Measurements from ENCODE around the gene MUSTN1. TPM values are rescaled to one million over a fixed set of nuclear protein-coding genes. Genes with fewer than 3 reads are reported as not detected.

The MUSTN1 gene
- total and polyA plus RNA-seq, 2 experiments from 2014 or later: 1.2 to 1.4 TPM

DNA sequence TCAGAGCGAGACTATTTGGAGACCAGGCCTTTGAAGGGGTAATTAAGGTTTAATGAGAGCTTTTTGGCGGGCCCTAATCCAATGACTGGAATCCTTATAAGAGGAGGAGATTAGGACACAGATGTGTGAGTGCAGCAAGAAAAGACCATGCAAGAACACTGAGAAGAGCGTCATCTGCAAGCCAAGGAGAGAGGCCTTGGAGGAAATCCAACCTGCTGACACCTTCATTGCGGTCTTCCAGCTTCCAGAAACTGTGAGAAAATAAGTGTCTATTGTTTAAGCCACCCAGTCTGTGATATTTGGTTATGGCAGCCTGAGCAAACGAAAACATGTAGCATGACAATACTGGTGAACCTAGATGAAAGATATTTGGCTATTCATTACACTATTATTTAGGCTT, 23.0 kb upstream of the MUSTN1 start:
- ATAC-seq (no peak), DNase-seq (ENCODE audit: low spot score) (no peak)
- no peaks in the 10 kb centered on the region for H3K79me2 ChIP-seq (replicated peaks; ENCODE audit: insufficient read depth)
- no peaks in the 10 kb centered on the region for H3K9me3 Mint-ChIP-seq
- no peaks in the 10 kb centered on the region; the same call in 2 of the 3 replicates for H3K4me1 Mint-ChIP-seq
- H3F3A ChIP-seq (replicated peaks; ENCODE audit: low read depth): no peaks in the 10 kb centered on the region
- H3K4me2 ChIP-seq: no peak overlapping the region
- H3K27ac Mint-ChIP-seq: no peak overlapping the region
- H3K36me3 ChIP-seq (ENCODE audit: insufficient read depth): no peaks in the 10 kb centered on the region
- no peak overlapping the region for H3K4me3 ChIP-seq
- no peak overlapping the region for H3K27ac ChIP-seq (ENCODE audit: low read depth)
- TF ChIP-seq EZH2phosphoT487 (IDR thresholded peaks at IDR 0.05; ENCODE audit: unreplicated experiment): no peak
- TF ChIP-seq, protein P1, sequence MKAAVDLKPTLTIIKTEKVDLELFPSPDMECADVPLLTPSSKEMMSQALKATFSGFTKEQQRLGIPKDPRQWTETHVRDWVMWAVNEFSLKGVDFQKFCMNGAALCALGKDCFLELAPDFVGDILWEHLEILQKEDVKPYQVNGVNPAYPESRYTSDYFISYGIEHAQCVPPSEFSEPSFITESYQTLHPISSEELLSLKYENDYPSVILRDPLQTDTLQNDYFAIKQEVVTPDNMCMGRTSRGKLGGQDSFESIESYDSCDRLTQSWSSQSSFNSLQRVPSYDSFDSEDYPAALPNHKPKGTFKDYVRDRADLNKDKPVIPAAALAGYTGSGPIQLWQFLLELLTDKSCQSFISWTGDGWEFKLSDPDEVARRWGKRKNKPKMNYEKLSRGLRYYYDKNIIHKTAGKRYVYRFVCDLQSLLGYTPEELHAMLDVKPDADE (IDR thresholded peaks at IDR 0.05): no peak
- TF ChIP-seq, protein P2, sequence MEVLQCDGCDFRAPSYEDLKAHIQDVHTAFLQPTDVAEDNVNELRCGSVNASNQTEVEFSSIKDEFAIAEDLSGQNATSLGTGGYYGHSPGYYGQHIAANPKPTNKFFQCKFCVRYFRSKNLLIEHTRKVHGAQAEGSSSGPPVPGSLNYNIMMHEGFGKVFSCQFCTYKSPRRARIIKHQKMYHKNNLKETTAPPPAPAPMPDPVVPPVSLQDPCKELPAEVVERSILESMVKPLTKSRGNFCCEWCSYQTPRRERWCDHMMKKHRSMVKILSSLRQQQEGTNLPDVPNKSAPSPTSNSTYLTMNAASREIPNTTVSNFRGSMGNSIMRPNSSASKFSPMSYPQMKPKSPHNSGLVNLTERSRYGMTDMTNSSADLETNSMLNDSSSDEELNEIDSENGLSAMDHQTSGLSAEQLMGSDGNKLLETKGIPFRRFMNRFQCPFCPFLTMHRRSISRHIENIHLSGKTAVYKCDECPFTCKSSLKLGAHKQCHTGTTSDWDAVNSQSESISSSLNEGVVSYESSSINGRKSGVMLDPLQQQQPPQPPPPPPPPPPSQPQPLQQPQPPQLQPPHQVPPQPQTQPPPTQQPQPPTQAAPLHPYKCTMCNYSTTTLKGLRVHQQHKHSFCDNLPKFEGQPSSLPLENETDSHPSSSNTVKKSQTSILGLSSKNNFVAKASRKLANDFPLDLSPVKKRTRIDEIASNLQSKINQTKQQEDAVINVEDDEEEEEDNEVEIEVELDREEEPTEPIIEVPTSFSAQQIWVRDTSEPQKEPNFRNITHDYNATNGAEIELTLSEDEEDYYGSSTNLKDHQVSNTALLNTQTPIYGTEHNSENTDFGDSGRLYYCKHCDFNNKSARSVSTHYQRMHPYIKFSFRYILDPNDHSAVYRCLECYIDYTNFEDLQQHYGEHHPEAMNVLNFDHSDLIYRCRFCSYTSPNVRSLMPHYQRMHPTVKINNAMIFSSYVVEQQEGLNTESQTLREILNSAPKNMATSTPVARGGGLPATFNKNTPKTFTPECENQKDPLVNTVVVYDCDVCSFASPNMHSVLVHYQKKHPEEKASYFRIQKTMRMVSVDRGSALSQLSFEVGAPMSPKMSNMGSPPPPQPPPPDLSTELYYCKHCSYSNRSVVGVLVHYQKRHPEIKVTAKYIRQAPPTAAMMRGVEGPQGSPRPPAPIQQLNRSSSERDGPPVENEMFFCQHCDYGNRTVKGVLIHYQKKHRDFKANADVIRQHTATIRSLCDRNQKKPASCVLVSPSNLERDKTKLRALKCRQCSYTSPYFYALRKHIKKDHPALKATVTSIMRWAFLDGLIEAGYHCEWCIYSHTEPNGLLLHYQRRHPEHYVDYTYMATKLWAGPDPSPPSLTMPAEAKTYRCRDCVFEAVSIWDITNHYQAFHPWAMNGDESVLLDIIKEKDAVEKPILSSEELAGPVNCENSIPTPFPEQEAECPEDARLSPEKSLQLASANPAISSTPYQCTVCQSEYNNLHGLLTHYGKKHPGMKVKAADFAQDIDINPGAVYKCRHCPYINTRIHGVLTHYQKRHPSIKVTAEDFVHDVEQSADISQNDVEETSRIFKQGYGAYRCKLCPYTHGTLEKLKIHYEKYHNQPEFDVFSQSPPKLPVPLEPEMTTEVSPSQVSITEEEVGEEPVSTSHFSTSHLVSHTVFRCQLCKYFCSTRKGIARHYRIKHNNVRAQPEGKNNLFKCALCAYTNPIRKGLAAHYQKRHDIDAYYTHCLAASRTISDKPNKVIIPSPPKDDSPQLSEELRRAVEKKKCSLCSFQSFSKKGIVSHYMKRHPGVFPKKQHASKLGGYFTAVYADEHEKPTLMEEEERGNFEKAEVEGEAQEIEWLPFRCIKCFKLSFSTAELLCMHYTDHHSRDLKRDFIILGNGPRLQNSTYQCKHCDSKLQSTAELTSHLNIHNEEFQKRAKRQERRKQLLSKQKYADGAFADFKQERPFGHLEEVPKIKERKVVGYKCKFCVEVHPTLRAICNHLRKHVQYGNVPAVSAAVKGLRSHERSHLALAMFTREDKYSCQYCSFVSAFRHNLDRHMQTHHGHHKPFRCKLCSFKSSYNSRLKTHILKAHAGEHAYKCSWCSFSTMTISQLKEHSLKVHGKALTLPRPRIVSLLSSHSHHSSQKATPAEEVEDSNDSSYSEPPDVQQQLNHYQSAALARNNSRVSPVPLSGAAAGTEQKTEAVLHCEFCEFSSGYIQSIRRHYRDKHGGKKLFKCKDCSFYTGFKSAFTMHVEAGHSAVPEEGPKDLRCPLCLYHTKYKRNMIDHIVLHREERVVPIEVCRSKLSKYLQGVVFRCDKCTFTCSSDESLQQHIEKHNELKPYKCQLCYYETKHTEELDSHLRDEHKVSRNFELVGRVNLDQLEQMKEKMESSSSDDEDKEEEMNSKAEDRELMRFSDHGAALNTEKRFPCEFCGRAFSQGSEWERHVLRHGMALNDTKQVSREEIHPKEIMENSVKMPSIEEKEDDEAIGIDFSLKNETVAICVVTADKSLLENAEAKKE (CRISPR knock-in tag; IDR thresholded peaks at IDR 0.05): no peak
- no peak for TF ChIP-seq NANOG (IDR thresholded peaks at IDR 0.05; ENCODE audit: borderline replicate concordance)
- TF ChIP-seq ZNF114 (CRISPR knock-in tag; IDR thresholded peaks at IDR 0.05): no peak
- TF ChIP-seq JUNB (IDR thresholded peaks at IDR 0.05; ENCODE audit: unreplicated experiment): no peak
- TF ChIP-seq STAT1 (IDR thresholded peaks at IDR 0.05; ENCODE audit: unreplicated experiment): no peak
- TF ChIP-seq ZNF331 (CRISPR knock-in tag; IDR thresholded peaks at IDR 0.05; ENCODE audit: low read depth): no peak
- no peaks in the 10 kb centered on the region for H3K9me2 ChIP-seq (ENCODE audit: insufficient read depth)
- H3K4me1 ChIP-seq (ENCODE audit: insufficient read depth): no peaks in the 10 kb centered on the region
- peaks cover 7% of the 10 kb centered on the region; the same call in 1 of the 2 replicates for H4K20me1 ChIP-seq (replicated peaks; ENCODE audit: insufficient read depth)
- no peaks in the 10 kb centered on the region for H3K27me3 Mint-ChIP-seq (ENCODE audit: insufficient read depth, low read depth, poor library complexity)
- no peak overlapping the region for H3K4me3 Mint-ChIP-seq
- no peak overlapping the region for H2AFZ ChIP-seq
- peaks cover 3% of the 10 kb centered on the region; the same call in 2 of the 3 replicates for H3K36me3 Mint-ChIP-seq (ENCODE audit: low read depth)
- H3K27me3 ChIP-seq (ENCODE audit: insufficient read depth): no peaks in the 10 kb centered on the region

Measured in GM23338 (cell line).